ENCODE measurements around the gene PSMA8.
"Not testable (repeated sequence)": the region's sequence is repeated elsewhere in the genome, so short reads cannot be mapped to it uniquely, and the experiment has no call there.

PSMA8 gene

DNA sequence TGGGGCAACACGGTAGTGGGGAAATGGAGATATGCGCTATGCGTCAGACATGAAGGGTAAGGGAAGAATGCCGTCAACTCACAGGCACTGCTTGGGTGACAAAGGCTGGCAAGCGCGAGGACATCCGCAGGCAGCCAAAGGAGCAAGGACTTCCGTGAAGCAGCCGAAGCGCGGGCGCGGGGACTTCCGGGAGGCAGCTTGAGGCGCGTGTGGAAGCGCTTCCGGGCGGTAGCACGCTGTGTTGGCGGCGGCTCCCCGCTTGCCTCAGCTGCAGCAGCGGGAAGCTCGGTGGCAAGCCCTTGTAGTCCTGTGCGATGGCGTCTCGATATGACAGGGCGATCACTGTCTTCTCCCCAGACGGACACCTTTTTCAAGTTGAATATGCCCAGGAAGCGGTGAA is at the start of gene PSMA8:
Gene PSMA8, plus strand, starts transcription at position 218 of the 400 bp plus-strand sequence. Its CDS starts 97 bp downstream, at position 315.
- DNase-seq, result no peak

DNA sequence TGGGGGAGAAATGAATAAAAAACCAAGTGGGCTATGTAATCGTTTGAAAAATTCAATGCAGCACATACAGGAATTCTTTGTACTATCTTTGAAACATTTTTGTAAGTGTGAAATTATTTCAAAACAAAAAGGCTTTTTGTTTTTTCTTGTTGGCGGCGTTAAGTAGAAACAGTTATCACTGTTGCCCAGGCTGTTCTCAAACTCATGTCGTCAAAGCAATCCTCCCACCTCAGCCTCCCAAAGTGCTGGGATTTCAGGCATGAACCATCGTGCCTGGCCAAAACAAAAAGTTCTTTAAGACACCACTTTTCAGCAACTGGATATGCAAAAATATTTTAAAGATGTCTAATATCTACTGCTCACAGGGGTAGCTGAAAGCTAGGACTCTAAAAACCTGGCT is 48.6 kb upstream of the PSMA8 start:
- DNase-seq, result no peak

DNA sequence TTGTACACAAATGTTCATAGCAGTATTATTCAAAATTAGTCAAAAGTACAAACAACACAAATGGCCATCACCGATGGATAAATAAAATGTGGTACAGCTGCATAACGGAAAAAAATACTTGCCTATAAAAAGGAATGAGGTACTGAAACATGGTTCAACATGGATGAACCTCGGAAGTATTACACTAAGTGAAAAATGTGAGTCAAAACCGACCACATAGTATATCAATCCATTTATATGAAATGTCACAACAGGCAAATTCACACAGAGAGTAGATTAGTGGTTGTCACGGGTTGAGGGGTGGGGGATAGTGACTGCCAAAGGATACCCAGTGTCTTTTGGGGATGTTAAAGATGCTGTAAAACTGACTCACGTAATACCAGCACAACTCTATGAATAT is 46.7 kb upstream of the PSMA8 start:
- DNase-seq, result no peak

DNA sequence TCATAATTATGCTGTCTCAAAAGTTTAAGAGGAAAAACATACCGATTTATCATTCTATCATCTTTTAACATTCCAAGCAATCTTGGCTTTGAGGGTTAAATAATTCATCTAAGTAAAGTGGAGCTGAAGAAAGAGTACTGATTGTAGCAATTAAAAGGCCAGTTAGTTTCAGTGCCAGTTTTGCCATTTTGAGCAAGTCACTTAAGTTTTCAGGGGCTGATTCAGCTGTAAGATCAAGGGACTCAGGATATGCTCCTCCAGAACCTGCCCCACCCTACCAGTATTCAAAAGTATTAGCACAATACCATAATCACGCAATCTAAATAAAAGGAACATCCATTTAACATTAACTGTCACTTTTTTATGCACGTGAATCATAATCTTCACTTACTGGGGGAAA is 45.2 kb upstream of the PSMA8 start:
- no peak for DNase-seq

DNA sequence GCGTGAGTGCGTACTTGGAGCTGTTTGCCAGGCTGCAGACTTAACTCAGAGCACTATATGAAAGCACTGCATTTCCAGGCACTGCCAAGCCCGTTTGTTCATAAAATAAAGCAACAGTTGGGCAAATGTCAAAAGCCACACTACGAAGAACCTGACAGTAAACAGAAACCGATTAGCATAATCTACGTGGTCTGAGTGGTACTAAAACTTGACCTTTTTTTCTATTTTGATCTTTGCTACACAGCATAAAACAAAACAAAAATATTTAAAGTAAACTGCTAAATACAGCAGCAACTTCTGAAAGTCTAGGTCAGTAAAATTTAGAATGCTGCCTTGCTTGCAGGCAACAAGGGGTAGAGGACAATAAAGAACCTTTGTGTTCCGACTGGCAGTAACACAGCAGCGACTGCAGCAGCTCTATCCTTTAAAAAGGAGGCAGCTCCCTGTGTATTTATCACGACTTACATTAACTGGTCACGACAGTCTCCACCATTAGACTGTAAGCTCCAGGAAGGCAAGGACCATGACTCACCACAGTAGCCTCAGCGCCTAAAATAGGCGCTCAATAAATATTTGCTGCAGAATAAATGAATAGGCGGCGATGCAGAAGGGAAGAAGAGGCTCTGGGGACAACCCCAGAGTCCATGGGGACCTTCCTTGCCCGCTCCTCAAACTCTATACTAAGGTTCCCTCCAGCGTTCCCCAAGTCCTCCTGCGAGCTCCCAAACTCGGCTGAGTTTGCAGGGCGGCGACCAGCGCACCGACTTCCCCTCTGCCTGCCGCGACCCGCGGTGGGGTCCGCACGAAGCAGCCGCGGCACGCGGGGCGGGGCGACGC is 44.2 kb upstream of the PSMA8 start:
- no peak for DNase-seq

DNA sequence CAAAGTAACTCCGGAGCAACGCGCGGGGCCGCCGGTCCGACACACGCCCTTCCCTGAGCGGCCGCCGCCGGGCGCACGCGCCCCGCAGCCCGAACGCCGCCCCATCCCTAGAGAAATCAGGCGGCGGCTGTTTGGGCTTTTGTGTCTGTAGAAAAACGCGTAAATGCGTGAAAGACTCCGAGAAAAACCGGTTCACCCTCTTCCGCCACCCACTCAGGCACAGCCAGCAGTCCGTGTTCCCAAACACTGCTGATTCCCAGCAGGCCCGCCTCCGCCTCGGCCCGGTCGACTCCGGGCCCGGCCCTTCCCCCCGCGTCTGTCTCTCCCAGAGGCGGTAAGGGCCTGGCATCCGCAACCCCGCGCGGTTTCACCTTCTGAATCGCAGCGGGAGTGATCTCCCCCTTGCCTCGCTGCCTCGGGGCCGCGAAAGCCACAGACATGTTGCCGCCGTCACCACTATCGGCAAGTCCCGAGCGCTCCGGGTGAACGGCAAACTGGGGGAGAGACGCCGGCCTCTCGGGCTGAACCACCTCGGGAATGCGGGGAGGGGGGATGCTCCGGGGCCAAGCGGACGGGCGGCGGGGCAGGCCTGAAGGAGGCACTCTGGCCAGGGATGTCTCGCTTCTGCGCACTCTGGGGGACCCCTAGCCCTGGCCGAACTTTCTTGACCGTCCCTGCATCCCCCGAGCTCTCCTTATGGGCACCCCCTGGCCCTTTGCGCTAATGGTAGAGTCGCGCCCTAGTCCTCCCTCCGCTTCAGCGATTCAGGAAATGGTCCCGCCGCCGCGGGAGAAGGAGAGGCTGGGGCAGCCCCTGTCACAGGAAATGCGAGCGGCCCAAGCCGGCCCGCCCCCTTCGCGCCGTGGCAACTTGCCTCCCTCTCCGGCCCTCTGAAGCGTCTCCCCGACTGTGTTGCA is 43.3 kb upstream of the PSMA8 start, which contains the start of gene SS18:
Gene SS18, minus strand, starts transcription at position 484 of the 917 bp plus-strand sequence. Its CDS starts 44 bp downstream, at position 440.
- peak; percentile 65 for DNase-seq

DNA sequence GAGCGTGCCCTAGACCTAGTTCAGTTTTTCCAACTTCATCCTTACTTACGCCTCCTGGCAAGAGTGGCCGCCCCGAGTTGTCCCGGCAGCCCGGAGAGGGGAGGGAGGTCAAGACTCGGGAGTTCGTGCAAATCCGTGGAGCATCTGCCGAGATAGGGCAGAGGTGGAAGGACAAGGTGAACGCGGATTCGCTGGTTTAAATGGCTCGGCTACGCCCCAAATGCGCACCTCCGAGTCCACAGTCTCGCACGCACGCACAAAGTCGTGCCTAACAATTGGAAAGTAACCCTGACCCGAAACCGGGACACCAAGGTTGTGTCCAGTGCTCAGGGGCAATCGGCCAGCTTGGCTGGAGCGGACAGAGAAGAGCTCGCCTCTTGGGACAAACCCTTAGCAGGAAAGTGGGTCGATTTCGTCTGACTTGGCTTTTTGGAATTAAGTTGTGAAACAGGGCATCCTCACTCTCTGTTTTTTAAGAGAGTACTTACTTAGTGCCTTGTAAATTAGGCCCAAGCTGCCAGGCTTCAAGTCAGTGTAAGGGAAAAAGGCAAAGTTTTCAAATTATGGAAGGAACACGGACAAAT is 42.5 kb upstream of the PSMA8 start:
- no peak for DNase-seq

DNA sequence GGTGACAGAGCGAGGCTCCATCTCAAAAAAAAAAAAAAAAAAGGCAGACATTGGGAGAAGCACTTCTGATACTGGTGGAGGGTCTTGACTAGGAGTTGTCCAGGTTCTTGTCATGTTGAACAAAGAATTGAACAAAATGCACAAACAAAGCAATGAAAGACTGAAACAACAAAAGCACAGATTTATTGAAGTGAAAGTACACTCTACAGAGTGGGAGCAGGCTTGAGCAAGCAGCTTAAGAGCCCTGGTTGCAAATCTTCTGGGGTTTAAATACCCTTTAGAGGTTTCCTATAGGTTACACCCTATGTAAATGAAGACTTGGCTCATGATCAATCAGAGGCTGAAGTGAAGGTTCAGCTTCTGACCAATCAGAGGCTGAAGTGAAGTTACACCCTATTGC is 36.8 kb upstream of the PSMA8 start:
- no peak for DNase-seq

DNA sequence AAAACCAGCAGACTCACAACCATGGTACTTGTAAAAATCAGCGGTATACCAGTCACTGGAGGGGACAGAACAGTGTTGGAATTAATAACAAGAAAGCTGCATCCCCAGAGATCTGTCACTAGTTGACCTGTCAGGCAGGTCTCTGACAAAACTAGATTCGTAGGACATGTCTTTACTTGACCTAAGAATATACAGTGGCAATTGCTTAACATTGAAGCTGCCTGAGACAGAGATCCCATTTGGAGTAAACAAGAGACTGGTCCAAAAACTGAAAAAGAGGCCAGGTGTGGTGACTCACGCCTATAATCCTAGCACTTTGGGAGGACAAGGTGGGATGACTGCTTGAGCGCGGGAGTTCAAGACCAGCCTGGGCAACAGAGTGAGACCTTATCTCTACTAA is 36.1 kb upstream of the PSMA8 start:
- DNase-seq, result no peak

DNA sequence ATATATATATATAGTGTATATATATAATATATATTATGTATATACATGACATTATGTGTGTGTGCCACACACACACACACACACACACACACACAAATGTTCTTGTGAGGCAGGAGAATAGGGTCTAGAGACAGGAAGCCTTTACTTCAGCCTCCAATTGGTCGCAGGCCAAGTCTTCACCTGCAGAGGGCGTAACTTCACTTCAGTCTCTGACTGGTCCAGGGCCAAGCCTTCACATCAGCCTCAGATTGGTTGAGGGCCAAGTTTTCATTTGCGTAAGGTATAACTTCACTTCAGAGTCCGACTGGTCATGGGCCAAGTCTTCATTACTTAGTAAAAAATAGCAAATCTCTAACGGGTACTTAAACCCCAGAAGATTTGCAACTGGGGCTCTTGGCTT is 30.1 kb upstream of the PSMA8 start:
- no peak for DNase-seq

DNA sequence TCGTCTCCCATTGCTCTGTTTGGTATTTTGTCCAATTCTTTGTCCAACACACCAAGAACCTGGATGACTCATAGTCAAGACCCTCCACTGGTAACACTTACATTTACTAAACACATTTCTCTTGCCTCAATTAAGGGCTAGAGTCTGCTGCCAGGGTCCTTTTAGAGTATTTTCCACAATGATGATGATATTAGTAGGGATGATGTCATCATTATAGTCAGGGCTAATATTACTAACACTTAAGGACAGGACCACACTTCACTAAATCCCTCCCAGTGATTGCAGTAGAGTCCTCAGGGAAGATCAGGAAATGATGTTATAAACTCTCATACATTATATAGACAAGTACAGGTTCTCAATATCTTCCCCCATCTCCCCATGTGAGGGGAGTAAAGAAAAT is 29.6 kb upstream of the PSMA8 start:
- DNase-seq, result no peak

DNA sequence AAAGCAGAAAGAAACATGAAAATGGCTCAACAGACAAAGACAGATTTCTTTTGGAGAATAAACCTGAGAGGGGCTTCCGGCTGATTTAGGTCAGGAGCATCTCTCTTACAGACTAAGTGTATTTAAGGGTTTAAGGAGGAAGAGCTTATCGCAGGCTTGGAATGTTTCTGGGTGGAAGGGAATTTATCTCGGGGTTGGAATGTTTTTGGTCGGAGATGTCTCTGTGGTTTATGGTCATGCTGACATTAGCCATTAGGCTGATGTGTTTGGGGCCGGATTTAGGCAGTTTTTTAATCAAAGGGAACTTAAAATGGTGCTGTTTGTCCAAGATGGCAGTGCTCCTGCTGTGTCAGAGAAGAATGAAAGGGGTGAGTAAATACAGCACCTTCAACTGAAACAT is 14.4 kb upstream of the PSMA8 start:
- no peak for DNase-seq

DNA sequence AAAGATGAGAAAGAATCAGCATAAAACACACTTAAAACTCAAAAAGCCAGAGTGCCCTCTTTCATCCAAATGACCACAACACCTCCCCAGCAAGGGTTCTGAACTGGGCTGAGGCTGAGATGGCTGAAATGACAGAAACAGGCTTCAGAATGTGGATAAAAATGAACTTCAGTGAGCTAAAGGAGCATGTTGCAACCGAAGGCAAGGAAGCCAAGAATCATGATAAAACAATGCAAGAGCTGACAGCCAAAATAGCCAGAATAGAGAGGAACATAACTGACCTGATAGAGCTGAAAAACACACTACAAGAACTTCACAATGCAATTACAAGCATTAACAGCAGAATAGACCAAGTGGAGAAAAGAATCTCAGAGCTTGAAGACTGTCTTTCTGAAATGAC is 12.2 kb upstream of the PSMA8 start:
- DNase-seq, result no peak

DNA sequence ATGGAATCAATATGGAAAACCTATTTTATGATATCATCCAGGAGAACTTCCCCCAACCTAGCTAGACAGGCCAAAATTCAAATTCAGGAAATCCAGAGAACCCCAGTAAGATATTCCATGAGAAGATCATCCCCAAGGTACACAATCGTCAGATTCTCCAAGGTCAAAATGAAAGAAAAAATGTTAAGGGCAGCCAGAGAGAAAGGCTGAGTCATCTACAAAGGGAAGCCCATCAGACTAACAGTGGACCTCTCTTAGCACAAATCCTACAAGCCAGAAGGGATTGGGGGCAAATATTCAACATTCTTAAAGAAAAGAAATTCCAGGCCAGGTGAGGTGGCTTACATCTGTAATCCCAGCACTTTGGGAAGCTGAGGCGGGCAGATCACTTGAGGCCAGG is 11.7 kb upstream of the PSMA8 start:
- not testable (repeated sequence) for DNase-seq

DNA sequence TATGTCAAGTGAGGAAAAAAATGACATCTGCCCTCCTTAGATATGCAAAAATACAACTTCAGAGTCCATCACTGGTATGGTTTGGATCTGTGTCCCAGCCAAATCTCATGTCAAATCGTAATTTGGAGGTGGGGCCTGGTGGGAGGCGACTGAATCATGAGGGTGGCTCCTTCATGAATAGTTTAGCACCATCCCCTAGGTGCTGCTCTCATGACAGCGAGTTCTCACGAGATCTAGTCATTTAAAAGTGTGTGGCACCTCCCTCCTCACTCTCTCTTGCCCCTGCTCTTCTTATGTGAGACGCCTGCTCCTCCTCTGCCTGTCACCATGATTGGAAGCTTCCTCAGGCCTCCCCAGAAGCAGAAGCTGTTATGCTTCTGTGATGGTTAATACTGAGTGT is 5.9 kb upstream of the PSMA8 start:
- no peak for DNase-seq

DNA sequence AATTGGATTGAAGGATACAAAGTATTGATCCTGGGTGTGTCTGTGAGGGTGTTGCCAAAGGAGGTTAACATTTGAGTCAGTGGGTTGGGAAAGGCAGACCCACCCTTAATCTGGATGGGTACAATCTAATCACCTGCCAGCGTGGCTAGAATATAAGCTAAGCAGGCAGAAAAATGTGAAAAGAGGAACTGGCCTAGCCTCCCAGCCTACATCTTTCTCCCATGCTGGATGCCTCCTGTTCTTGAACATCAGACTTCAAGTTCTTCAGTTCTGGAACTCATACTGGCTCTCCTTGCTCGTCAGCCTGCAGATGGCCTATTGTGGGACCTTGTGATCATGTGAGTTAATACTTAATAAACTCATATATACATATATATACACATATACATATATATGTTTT is 5.5 kb upstream of the PSMA8 start:
- not testable (repeated sequence) for DNase-seq

DNA sequence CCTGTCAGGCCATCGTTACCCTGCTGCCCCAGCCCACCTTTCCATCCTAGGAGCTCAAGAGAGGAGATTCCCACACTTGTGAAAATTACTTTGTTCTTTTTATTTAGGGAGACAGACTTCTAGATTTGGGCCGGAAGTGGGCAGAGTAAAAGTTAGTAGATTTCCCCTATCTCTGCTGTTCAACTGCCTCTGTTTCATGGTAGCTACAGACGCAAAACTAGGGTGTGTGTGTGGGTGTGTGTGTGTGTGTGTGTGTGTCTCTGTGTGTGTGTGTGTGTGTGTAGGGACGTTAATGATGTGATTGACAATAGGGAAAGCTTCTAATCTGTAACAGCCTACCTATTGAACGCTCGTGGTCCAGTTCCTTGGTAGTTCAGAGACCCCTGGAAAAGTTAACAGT is 438 bp downstream of the PSMA8 start:
- DNase-seq, result no peak

DNA sequence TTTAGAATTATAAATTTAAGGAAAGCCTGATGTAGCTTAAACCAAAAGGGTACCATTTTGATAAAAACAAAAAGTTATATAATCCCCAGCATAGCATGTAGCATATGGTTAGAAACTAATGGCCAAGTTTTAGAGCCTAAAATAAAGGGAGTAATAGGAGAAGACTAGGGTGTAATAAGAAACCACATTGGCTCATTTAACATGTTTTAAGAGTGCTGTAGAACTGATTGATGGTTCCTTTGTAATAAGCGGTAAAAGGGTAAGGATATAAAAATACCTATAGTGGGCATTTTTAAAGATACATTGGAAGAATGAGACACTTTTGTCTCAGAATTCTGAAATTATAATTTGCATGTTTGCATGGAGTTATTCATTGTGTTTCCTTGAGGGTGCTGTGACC is 1.9 kb downstream of the PSMA8 start:
- no peak for DNase-seq

DNA sequence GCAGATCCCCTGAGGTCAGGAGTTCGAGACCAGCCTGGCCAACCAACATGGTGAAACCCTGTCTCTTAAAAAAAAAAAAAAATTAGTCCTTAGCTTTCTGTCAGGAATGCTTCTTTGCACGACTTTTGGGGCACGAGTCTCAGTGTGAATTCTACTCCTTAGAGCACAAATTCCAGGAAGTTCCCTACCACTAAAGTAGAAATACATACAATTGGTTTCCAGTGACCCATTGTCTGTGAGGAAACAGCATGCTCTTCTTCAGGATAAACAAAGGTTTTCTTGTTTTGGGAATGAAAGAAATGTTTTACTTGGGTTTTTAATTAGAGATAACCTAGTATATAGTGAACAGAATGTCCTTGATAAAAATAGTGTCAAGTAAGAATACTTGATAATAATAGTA is 23.7 kb downstream of the PSMA8 start:
- DNase-seq, result no peak

DNA sequence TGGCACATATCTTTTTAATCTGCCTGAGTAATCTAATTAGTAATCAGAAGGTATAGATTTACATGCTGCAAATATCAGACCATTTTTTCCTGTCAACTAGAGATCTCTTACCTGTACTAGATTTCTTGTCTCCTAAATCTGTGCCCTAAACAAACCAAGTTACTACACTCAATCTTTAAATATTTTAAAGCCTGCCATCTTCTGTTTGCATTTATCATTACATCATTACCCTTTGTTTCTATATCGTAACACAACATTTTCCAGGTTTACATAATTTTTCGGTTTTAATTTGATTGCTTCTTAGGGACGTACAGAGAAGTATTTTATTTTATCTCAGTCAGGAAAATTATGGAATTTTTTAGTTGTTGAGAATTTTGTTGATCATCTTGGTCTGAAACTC is 25.7 kb downstream of the PSMA8 start:
- no peak for DNase-seq

DNA sequence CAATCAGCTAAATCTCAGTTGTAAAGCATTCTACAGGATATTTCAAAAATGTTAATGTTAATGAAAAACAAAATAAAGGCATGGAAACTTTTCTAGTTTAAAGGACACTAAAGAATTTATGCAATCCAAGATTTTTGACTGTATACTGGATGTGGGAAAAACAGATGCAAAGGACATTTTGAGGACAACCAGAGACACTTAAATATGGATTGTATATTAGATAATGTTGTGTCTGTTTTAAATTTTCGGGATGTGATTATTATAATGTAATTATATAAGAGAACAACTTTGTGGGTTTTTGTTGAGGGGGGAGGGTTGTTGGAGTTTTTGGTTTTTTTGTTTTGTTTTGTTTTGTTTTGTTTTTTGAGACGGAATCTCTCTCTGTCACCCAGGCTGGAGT is 30.9 kb downstream of the PSMA8 start:
- DNase-seq, result no peak

DNA sequence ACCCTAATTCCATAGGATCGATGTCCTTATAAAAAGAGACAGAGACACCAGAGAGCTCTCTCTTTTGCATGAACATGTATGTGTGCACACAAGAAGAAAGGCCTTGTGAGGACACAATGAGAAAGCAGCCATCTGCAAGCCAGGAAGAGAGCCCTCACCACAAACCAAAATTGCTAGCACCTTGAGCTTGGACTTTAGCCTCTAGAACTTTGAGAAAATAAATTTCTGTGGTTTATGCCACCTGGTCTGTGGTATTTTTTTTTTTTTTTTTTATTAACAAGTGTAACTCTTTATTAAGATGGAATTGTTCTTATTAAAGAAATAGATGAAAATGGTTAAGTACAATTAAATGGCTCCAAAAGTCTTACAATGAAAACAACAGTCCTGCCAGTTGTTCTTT is 33.9 kb downstream of the PSMA8 start:
- DNase-seq, result not testable (repeated sequence)

DNA sequence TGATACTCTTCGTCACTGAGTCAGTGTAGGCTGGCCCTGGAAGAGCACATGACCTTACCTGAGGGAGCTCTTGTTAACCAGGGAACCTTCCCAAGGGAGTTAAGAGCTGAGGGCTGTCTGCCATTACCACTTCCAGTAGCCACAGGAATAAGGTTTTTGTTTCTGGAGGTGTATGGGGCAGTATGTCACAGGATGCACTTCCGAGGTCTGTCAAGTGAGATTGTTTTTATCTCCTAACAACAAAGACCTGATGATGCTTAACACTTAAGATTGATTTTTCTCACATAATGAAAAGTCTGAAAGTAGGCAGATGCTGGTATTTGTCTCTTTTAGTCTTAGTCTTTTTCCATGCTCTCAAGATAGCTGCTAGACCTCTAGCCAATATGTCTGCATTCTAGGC is 41.8 kb downstream of the PSMA8 start:
- DNase-seq, result no peak

DNA sequence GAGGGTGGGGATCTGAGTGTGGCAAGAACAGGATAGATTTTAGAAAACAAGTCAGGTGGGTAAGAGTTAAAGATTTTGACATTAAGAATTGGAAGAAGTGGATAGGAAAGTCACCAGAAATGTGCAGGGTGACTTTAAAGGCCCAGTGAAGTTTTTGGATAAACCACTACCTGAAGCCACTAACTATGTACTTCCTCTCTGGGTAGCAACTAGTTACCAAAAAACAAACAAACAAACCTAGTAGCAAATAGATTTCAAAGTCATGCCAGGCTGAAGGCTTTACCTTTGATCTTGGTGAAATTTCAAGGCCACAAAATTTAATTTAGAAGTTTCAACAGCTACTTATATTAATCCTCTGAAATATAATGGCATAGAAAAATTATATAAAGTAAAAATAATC is 42.5 kb downstream of the PSMA8 start:
- DNase-seq, result no peak

Data from GOT3 (cell line).